HG03432 (cell line): ENCODE measurements around the gene BTBD17.

Source experiments
- ATAC-seq: cut with Tn5 transposase; IDR thresholded peaks from one replicate; pipeline ENCODE4 v1.9.1; 2021; ENCODE audit warnings: mild to moderate bottlenecking, moderate library complexity; ENCODE audit not compliant: unreplicated experiment

The BTBD17 gene

GRCh38 chr17:74337834-74338500 lies 23.7 kb downstream of the BTBD17 start:
- ATAC-seq = no peak

- no peak for ATAC-seq
Measured at GRCh38 chr17:74336307-74336706, 25.4 kb downstream of the BTBD17 start.

GRCh38 chr17:74335529-74336062 lies 26.1 kb downstream of the BTBD17 start:
- no peak for ATAC-seq

GRCh38 chr17:74334393-74335039 lies 27.2 kb downstream of the BTBD17 start:
- ATAC-seq = no peak

- ATAC-seq = no peak
Measured at GRCh38 chr17:74332763-74333283, 28.8 kb downstream of the BTBD17 start.

- no peak for ATAC-seq
Measured at GRCh38 chr17:74332017-74332650, 29.5 kb downstream of the BTBD17 start.

GRCh38 chr17:74330446-74330845 lies 31.2 kb downstream of the BTBD17 start:
- no peak for ATAC-seq

GRCh38 chr17:74329378-74329777 lies 32.3 kb downstream of the BTBD17 start:
- no peak for ATAC-seq

GRCh38 chr17:74328487-74328886 lies 33.2 kb downstream of the BTBD17 start:
- ATAC-seq = no peak

GRCh38 chr17:74326506-74326905 lies 35.2 kb downstream of the BTBD17 start:
- ATAC-seq = no peak

- ATAC-seq = peak; percentile 75
Measured at GRCh38 chr17:74325743-74326379, 35.8 kb downstream of the BTBD17 start, which contains the start of gene KIF19. TSS of gene KIF19 (plus strand) at chr17:74326226. CDS start at chr17:74326350, 124 bp downstream.

- peak; percentile 8 for ATAC-seq
Measured at GRCh38 chr17:74325376-74325742, 36.3 kb downstream of the BTBD17 start.

GRCh38 chr17:74324521-74324920 lies 37.1 kb downstream of the BTBD17 start:
- ATAC-seq = no peak

- no peak for ATAC-seq
Measured at GRCh38 chr17:74318391-74318790, 43.3 kb downstream of the BTBD17 start.

- no peak for ATAC-seq
Measured at GRCh38 chr17:74317071-74317470, 44.6 kb downstream of the BTBD17 start.

- ATAC-seq = no peak
Measured at GRCh38 chr17:74316220-74316619, 45.4 kb downstream of the BTBD17 start.

- ATAC-seq = no peak
Measured at GRCh38 chr17:74314877-74315276, 46.8 kb downstream of the BTBD17 start.

- no peak for ATAC-seq
Measured at GRCh38 chr17:74309902-74310301, 51.8 kb downstream of the BTBD17 start.

GRCh38 chr17:74307984-74308773 lies 53.5 kb downstream of the BTBD17 start:
- ATAC-seq = no peak
